Natural killer cell (primary cell): ENCODE results near the gene SEMA3C. TPM values are rescaled to one million over a fixed set of nuclear protein-coding genes. Genes with fewer than 3 reads are reported as not detected.

ENCODE experiments used
- ATAC-seq, 3 donors: fragments of 150-1000 bp in 2 of 3; fragments of 200-7000 bp in 1 of 3; cut with Tn5 transposase; 1 replicate in 1 of 3; 2 replicates in 2 of 3; pipeline ENCODE4 v1.10.0; 2021; ENCODE audit warnings: mild to moderate bottlenecking in 2 of 3, moderate library complexity in 2 of 3
- DNase-seq, 2 donors: peaks; one replicate each; pipeline versions ENCODE4 v3.0.0 to v3.0.0-alpha.2; 2013 to 2021; ENCODE audit warnings: mixed read lengths in 1 of 2
- H3K27ac ChIP-seq: one replicate; pipeline ENCODE4 v1.5.1; 2013; ENCODE audit warnings: mild to moderate bottlenecking, low read length
- H3K27me3 ChIP-seq: one replicate; pipeline ENCODE4 v1.6.1; 2013; ENCODE audit warnings: low read length; ENCODE audit not compliant: control insufficient read depth, insufficient read depth
- H3K36me3 ChIP-seq: one replicate; pipeline ENCODE4 v1.6.1; 2013; ENCODE audit warnings: low read length; ENCODE audit not compliant: control insufficient read depth, insufficient read depth
- H3K4me1 ChIP-seq: one replicate; pipeline ENCODE4 v1.6.1; 2013; ENCODE audit warnings: low read length; ENCODE audit not compliant: control insufficient read depth, insufficient read depth
- H3K4me3 ChIP-seq: one replicate; pipeline ENCODE4 v1.5.1; 2013; ENCODE audit warnings: low read length
- H3K9me3 ChIP-seq: one replicate; pipeline ENCODE4 v1.6.1; 2013; ENCODE audit warnings: low read length; ENCODE audit not compliant: control insufficient read depth, insufficient read depth
- H3K27ac Mint-ChIP-seq, 2 donors: one replicate each; pipeline ENCODE4 v1.8.0; 2022; ENCODE audit warnings: mild to moderate bottlenecking in 2 of 2, mixed read lengths in 2 of 2, moderate library complexity in 1 of 2
- H3K27me3 Mint-ChIP-seq, 2 donors: one replicate each; pipeline ENCODE4 v1.8.0; 2022; ENCODE audit warnings: low read depth in 2 of 2, mixed read lengths in 2 of 2
- H3K36me3 Mint-ChIP-seq: one replicate; pipeline ENCODE4 v1.8.0; 2022; ENCODE audit warnings: mixed read lengths
- H3K4me1 Mint-ChIP-seq, 2 donors: one replicate each; pipeline ENCODE4 v1.8.0; 2022; ENCODE audit warnings: mixed read lengths in 2 of 2
- H3K4me3 Mint-ChIP-seq: one replicate; pipeline ENCODE4 v1.8.0; 2022; ENCODE audit warnings: mild to moderate bottlenecking, moderate library complexity, mixed read lengths
- H3K9me3 Mint-ChIP-seq, 2 donors: one replicate each; pipeline ENCODE4 v1.8.0; 2022; ENCODE audit warnings: mixed read lengths in 2 of 2
- CTCF ChIP-seq: fragments of 200-600 bp; IDR thresholded peaks from one replicate; pipeline ENCODE4 v1.8.0; 2022; ENCODE audit warnings: antibody characterized with exemption
- WGBS: methylation state at CpG from one replicate; pipeline ENCODE4 v1.1.7; 2013; ENCODE audit warnings: missing lambda C conversion rate; ENCODE audit not compliant: insufficient coverage; 5-methylcytosine and 5-hydroxymethylcytosine counted together
- intact Hi-C: fragments of 100-400 bp; cut with micrococcal nuclease; formaldehyde crosslinking; loops from one replicate; pipeline ENCODE4 v1.14.2; 2022
- total RNA-seq, 4 donors: library from RNA; stranded (reverse); fragments of 120-200 nt in 1 of 4; gene quantifications; one replicate each; pipeline versions ENCODE4 v1.2.3 to v1.2.4, GENCODE V29; 2013 to 2022

SEMA3C gene
- total RNA-seq, 3 donors from 2014 or later (not counting 1 experiment from before 2014, with no cell fraction given), result 0.41 to 12.2 (median 0.94) TPM

DNA sequence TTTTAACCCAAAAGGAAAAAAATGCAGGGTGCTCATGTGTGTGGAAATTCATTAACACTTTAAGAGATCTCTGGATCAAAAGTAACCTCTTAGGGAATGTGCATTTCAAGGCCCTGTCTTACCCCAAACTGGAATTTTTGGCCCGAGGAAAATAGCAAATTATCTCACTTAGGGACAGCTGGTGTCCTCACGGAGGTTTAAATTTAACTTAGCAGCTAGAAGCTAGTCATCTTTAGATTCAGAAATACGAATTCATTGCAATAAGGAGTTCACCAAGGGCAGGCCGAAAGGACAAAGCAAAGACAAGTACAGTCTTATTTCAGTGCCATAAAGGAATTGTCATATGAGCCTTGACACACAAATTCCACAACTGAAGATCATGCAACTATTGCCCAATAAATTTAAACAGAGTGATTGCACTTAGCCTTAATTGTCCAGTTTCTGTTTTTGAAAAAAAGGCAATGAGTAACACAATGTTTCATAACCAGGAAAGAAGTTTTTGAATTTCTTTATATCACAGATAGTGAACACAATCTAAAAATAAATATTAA, 22.4 kb upstream of the SEMA3C start:
- DNase-seq (no peak), ATAC-seq (no peak)
- no peaks in the 10 kb centered on the region for H3K4me1 ChIP-seq
- Mint-ChIP-seq H3K4me3 (no peak overlapping the region), H3K27ac (no peak overlapping the region), H3K27me3 (no peaks in the 10 kb centered on the region), H3K4me1 (no peaks in the 10 kb centered on the region), H3K9me3 (peaks cover 7 to 9% of the 10 kb centered on the region in 2 donors), H3K36me3 (no peaks in the 10 kb centered on the region)
- H3K27ac ChIP-seq, result no peak overlapping the region
- WGBS, result 79% methylated on average over 4 of the region's 4 CpGs
- TF ChIP-seq CTCF, result no peak
- no peaks in the 10 kb centered on the region for H3K9me3 ChIP-seq
- intact Hi-C loops, result loop anchor here (10.0 kb wide), 1 partner anchor 56 kb away; no protein-coding TSS in a partner anchor
- H3K27me3 ChIP-seq, result no peaks in the 10 kb centered on the region
- no peak overlapping the region for H3K4me3 ChIP-seq
- H3K36me3 ChIP-seq, result no peaks in the 10 kb centered on the region

GRCh38 chr7:80940539-80941207, 21.8 kb upstream of the SEMA3C start:
- H3K36me3 Mint-ChIP-seq, result no peaks in the 10 kb centered on the region
- H3K27ac Mint-ChIP-seq, result no peak overlapping the region
- TF ChIP-seq CTCF, result no peak
- intact Hi-C loops, result loop anchor here (10.0 kb wide), 1 partner anchor 56 kb away; no protein-coding TSS in a partner anchor
- WGBS, result 85% methylated on average over 2 of the region's 3 CpGs
- Histone ChIP-seq H3K4me3 (no peak overlapping the region), H3K36me3 (no peaks in the 10 kb centered on the region), H3K27me3 (no peaks in the 10 kb centered on the region), H3K27ac (no peak overlapping the region), H3K9me3 (no peaks in the 10 kb centered on the region), H3K4me1 (no peaks in the 10 kb centered on the region)
- H3K9me3 Mint-ChIP-seq, result peaks cover 8 to 9% of the 10 kb centered on the region in 2 donors
- no peak overlapping the region for H3K4me3 Mint-ChIP-seq
- no peaks in the 10 kb centered on the region for H3K27me3 Mint-ChIP-seq
- no peaks in the 10 kb centered on the region for H3K4me1 Mint-ChIP-seq
- no peak for DNase-seq
- no peak for ATAC-seq

DNA sequence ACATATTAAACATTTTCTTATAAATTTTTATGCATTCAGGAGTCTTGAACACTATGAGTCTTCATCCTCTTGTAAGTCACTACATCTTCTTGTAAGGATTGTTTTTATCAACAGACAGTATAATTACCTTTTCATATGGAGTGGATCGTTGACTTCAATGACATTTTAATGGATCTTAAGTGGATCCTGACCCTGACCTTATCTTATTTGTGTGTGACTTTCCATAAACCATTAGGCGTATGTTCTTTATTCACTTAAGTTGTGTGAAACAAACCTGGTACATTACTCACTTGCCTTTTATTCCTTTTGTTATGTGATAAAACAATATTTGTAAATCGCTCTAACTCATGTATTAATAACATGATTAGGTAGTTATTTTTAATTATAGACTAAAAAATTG, 18.5 kb upstream of the SEMA3C start:
- H3K4me1 Mint-ChIP-seq, result no peaks in the 10 kb centered on the region
- TF ChIP-seq CTCF, result no peak
- Histone ChIP-seq H3K4me1 (no peaks in the 10 kb centered on the region), H3K36me3 (no peaks in the 10 kb centered on the region), H3K27ac (no peak overlapping the region), H3K27me3 (no peaks in the 10 kb centered on the region), H3K4me3 (no peak overlapping the region), H3K9me3 (no peaks in the 10 kb centered on the region)
- no peak overlapping the region for H3K27ac Mint-ChIP-seq
- intact Hi-C loops, result no loop called here
- ATAC-seq (no peak), DNase-seq (no peak)
- WGBS, result 92% methylated on average over 2 of the region's 3 CpGs
- H3K9me3 Mint-ChIP-seq, result peaks cover 6 to 9% of the 10 kb centered on the region in 2 donors
- no peaks in the 10 kb centered on the region for H3K36me3 Mint-ChIP-seq
- no peaks in the 10 kb centered on the region for H3K27me3 Mint-ChIP-seq
- H3K4me3 Mint-ChIP-seq, result no peak overlapping the region
